HG02852 (cell line): ENCODE measurements around the gene CLBA1.
"Not testable (repeated sequence)": the region's sequence is repeated elsewhere in the genome, so short reads cannot be mapped to it uniquely, and the experiment has no call there.

Experiments
- ATAC-seq: cut with Tn5 transposase; IDR thresholded peaks from one replicate; pipeline ENCODE4 v1.9.1; 2021; ENCODE audit warnings: mild to moderate bottlenecking, moderate library complexity; ENCODE audit not compliant: unreplicated experiment

The CLBA1 gene

GRCh38 chr14:105022276-105022670 is 36.7 kb downstream of the CLBA1 start:
- no peak for ATAC-seq

- ATAC-seq: no peak
Measured at GRCh38 chr14:105023144-105023543, 37.6 kb downstream of the CLBA1 start.

GRCh38 chr14:105023791-105024480 is 38.3 kb downstream of the CLBA1 start:
- ATAC-seq: no peak

- ATAC-seq: no peak
Measured at GRCh38 chr14:105025429-105025828, 39.8 kb downstream of the CLBA1 start.

- no peak for ATAC-seq
Measured at GRCh38 chr14:105026033-105026785, 40.6 kb downstream of the CLBA1 start.

GRCh38 chr14:105026802-105027563 is 41.4 kb downstream of the CLBA1 start:
- no peak for ATAC-seq

- not testable (repeated sequence) for ATAC-seq
Measured at GRCh38 chr14:105027718-105028117, 42.1 kb downstream of the CLBA1 start.

- no peak for ATAC-seq
Measured at GRCh38 chr14:105028251-105028927, 42.8 kb downstream of the CLBA1 start.

GRCh38 chr14:105029402-105029801 is 43.8 kb downstream of the CLBA1 start:
- no peak for ATAC-seq

GRCh38 chr14:105030194-105030593 is 44.6 kb downstream of the CLBA1 start:
- no peak for ATAC-seq

GRCh38 chr14:105030836-105031396 is 45.3 kb downstream of the CLBA1 start:
- no peak for ATAC-seq

- ATAC-seq: not testable (repeated sequence)
Measured at GRCh38 chr14:105032451-105032901, 46.9 kb downstream of the CLBA1 start.

- not testable (repeated sequence) for ATAC-seq
Measured at GRCh38 chr14:105033412-105033900, 47.9 kb downstream of the CLBA1 start.

GRCh38 chr14:105034315-105035039 is 48.9 kb downstream of the CLBA1 start:
- no peak for ATAC-seq

GRCh38 chr14:105035616-105036015 is 50.0 kb downstream of the CLBA1 start:
- not testable (repeated sequence) for ATAC-seq

- ATAC-seq: no peak
Measured at GRCh38 chr14:105039458-105040205, 54.0 kb downstream of the CLBA1 start.

- no peak for ATAC-seq
Measured at GRCh38 chr14:105041841-105042765, 56.5 kb downstream of the CLBA1 start.

GRCh38 chr14:105042813-105043212 is 57.2 kb downstream of the CLBA1 start:
- no peak for ATAC-seq
